Measurements from ENCODE around the gene ZNF454.

The ZNF454 gene

GRCh38 chr5:178940569-178941360 is at the start of gene ZNF454:
Gene ZNF454 (plus strand): TSS chr5:178941198. CDS start chr5:178942792, 1,594 bp downstream.
- Histone ChIP-seq H3K27me3 (ENCODE audit: insufficient read depth, insufficient read length) (no peaks in the 10 kb centered on the region), H3K9me3 (ENCODE audit: insufficient read depth, low read length) (peaks cover 59% of the 10 kb centered on the region), H3K9ac (ENCODE audit: insufficient read length, low read depth) (peak within 1 kb of the TSS; percentile 93), H3K4me3 (ENCODE audit: insufficient read length, low read depth) (peak within 1 kb of the TSS; percentile 89), H3K36me3 (ENCODE audit: insufficient read depth, insufficient read length, low read length) (peaks cover 52% of the 10 kb centered on the region), H3K4me1 (ENCODE audit: insufficient read depth, insufficient read length) (no peaks in the 10 kb centered on the region)
- no peak for TF ChIP-seq ZNF274 (IDR thresholded peaks at IDR 0.05; ENCODE audit: low read depth, low read length)
- TF ChIP-seq SUZ12 (IDR thresholded peaks at IDR 0.05; ENCODE audit: extremely low read depth, insufficient read depth, insufficient read length) = no peak
- TF ChIP-seq YY1 (IDR thresholded peaks at IDR 0.05; ENCODE audit: insufficient read depth, insufficient read length) = no peak
- DNase-seq (ENCODE audit: low read depth, low spot score) = peak; percentile 94

GRCh38 chr5:178895615-178896571 is 45.1 kb upstream of the ZNF454 start, which contains the start of gene ZFP2:
Gene ZFP2 (plus strand): TSS chr5:178895913. CDS start chr5:178931314, 35,401 bp downstream.
- H3K4me3 ChIP-seq (ENCODE audit: insufficient read length, low read depth) = peak within 1 kb of the TSS; percentile 77
- no peaks in the 10 kb centered on the region for H3K27me3 ChIP-seq (ENCODE audit: insufficient read depth, insufficient read length)
- TF ChIP-seq ZNF274 (IDR thresholded peaks at IDR 0.05; ENCODE audit: low read depth, low read length) (no peak), SUZ12 (IDR thresholded peaks at IDR 0.05; ENCODE audit: extremely low read depth, insufficient read depth, insufficient read length) (no peak), YY1 (IDR thresholded peaks at IDR 0.05; ENCODE audit: insufficient read depth, insufficient read length) (no peak)
- no peaks in the 10 kb centered on the region for H3K9me3 ChIP-seq (ENCODE audit: insufficient read depth, low read length)
- DNase-seq (ENCODE audit: low read depth, low spot score) = peak; percentile 49
- no peaks in the 10 kb centered on the region for H3K36me3 ChIP-seq (ENCODE audit: insufficient read depth, insufficient read length, low read length)
- peak within 1 kb of the TSS; percentile 88 for H3K9ac ChIP-seq (ENCODE audit: insufficient read length, low read depth)
- H3K4me1 ChIP-seq (ENCODE audit: insufficient read depth, insufficient read length) = no peaks in the 10 kb centered on the region

GRCh38 chr5:178899289-178899688 is 41.7 kb upstream of the ZNF454 start:
- DNase-seq (ENCODE audit: low read depth, low spot score) = no peak
- Histone ChIP-seq H3K27me3 (ENCODE audit: insufficient read depth, insufficient read length) (no peaks in the 10 kb centered on the region), H3K4me1 (ENCODE audit: insufficient read depth, insufficient read length) (no peaks in the 10 kb centered on the region), H3K9me3 (ENCODE audit: insufficient read depth, low read length) (no peaks in the 10 kb centered on the region; the same call in 1 of the 2 replicates), H3K36me3 (ENCODE audit: insufficient read depth, insufficient read length, low read length) (no peaks in the 10 kb centered on the region), H3K9ac (ENCODE audit: insufficient read length, low read depth) (no peak overlapping the region), H3K4me3 (ENCODE audit: insufficient read length, low read depth) (no peak overlapping the region)
- no peak for TF ChIP-seq YY1 (IDR thresholded peaks at IDR 0.05; ENCODE audit: insufficient read depth, insufficient read length)
- no peak for TF ChIP-seq SUZ12 (IDR thresholded peaks at IDR 0.05; ENCODE audit: extremely low read depth, insufficient read depth, insufficient read length)
- no peak for TF ChIP-seq ZNF274 (IDR thresholded peaks at IDR 0.05; ENCODE audit: low read depth, low read length)

- no peak overlapping the region for H3K4me3 ChIP-seq (ENCODE audit: insufficient read length, low read depth)
- H3K9ac ChIP-seq (ENCODE audit: insufficient read length, low read depth) = no peak overlapping the region
- no peaks in the 10 kb centered on the region for H3K27me3 ChIP-seq (ENCODE audit: insufficient read depth, insufficient read length)
- DNase-seq (ENCODE audit: low read depth, low spot score) = no peak
- no peaks in the 10 kb centered on the region for H3K36me3 ChIP-seq (ENCODE audit: insufficient read depth, insufficient read length, low read length)
- H3K4me1 ChIP-seq (ENCODE audit: insufficient read depth, insufficient read length) = no peaks in the 10 kb centered on the region
- TF ChIP-seq YY1 (IDR thresholded peaks at IDR 0.05; ENCODE audit: insufficient read depth, insufficient read length) = no peak
- TF ChIP-seq ZNF274 (IDR thresholded peaks at IDR 0.05; ENCODE audit: low read depth, low read length) = no peak
- no peak for TF ChIP-seq SUZ12 (IDR thresholded peaks at IDR 0.05; ENCODE audit: extremely low read depth, insufficient read depth, insufficient read length)
- no peaks in the 10 kb centered on the region; the same call in 1 of the 2 replicates for H3K9me3 ChIP-seq (ENCODE audit: insufficient read depth, low read length)
These were observed 38.1 kb upstream of the ZNF454 start for GRCh38 chr5:178902849-178903248.

GRCh38 chr5:178931846-178932760 is 8.9 kb upstream of the ZNF454 start:
- Histone ChIP-seq H3K9me3 (ENCODE audit: insufficient read depth, low read length) (peaks cover 97% of the 10 kb centered on the region), H3K9ac (ENCODE audit: insufficient read length, low read depth) (no peak overlapping the region), H3K4me1 (ENCODE audit: insufficient read depth, insufficient read length) (no peaks in the 10 kb centered on the region), H3K4me3 (ENCODE audit: insufficient read length, low read depth) (no peak overlapping the region), H3K27me3 (ENCODE audit: insufficient read depth, insufficient read length) (no peaks in the 10 kb centered on the region), H3K36me3 (ENCODE audit: insufficient read depth, insufficient read length, low read length) (no peaks in the 10 kb centered on the region)
- no peak for DNase-seq (ENCODE audit: low read depth, low spot score)
- peak; percentile 95 for TF ChIP-seq ZNF274 (IDR thresholded peaks at IDR 0.05; ENCODE audit: low read depth, low read length)
- no peak for TF ChIP-seq SUZ12 (IDR thresholded peaks at IDR 0.05; ENCODE audit: extremely low read depth, insufficient read depth, insufficient read length)

GRCh38 chr5:178941361-178941760 is 363 bp downstream of the ZNF454 start:
- Histone ChIP-seq H3K4me3 (ENCODE audit: insufficient read length, low read depth) (peak overlapping the region; percentile 89), H3K9me3 (ENCODE audit: insufficient read depth, low read length) (peaks cover 54% of the 10 kb centered on the region), H3K4me1 (ENCODE audit: insufficient read depth, insufficient read length) (no peaks in the 10 kb centered on the region), H3K36me3 (ENCODE audit: insufficient read depth, insufficient read length, low read length) (peaks cover 58% of the 10 kb centered on the region), H3K9ac (ENCODE audit: insufficient read length, low read depth) (peak overlapping the region; percentile 93), H3K27me3 (ENCODE audit: insufficient read depth, insufficient read length) (no peaks in the 10 kb centered on the region)
- no peak for TF ChIP-seq ZNF274 (IDR thresholded peaks at IDR 0.05; ENCODE audit: low read depth, low read length)
- TF ChIP-seq SUZ12 (IDR thresholded peaks at IDR 0.05; ENCODE audit: extremely low read depth, insufficient read depth, insufficient read length) = no peak
- no peak for TF ChIP-seq YY1 (IDR thresholded peaks at IDR 0.05; ENCODE audit: insufficient read depth, insufficient read length)
- DNase-seq (ENCODE audit: low read depth, low spot score) = no peak
